Endothelial cell of umbilical vein (primary cell): ENCODE measurements around the gene PPP1R1B. TPM values are rescaled to one million over a fixed set of nuclear protein-coding genes. Genes with fewer than 3 reads are reported as not detected.

Experiments used
- BruUV-seq: library from RNA; stranded (reverse); fragments of 400-500 nt; replicated peaks from 2 replicates; lab custom pipeline; 2021; lab: Mats Ljungman, UMichigan
- CTCF ChIA-PET: fragments of 300-600, 350-600 bp; sonication (Branson Sonifier 250); formaldehyde crosslinking; loops from one replicate; lab custom pipeline; 2021; ENCODE audit warnings: antibody characterized with exemption, inconsistent platforms; lab: Charles Lee
- POLR2A ChIA-PET: fragments of 300-600, 350-600 bp; sonication (Branson Sonifier 250); formaldehyde crosslinking; loops from one replicate; lab custom pipeline; 2021; ENCODE audit warnings: antibody characterized with exemption, inconsistent platforms; lab: Charles Lee
- DNase-seq: peaks from one replicate; pipeline ENCODE4 v3.0.0-alpha.2; 2011; ENCODE audit warnings: low read depth, low spot score
- FAIRE-seq: peaks from 2 replicates; lab custom pipeline; 2011; peaks lifted over from hg19 to GRCh38; lab: Jason Lieb, UNC
- H2AFZ ChIP-seq: 2 replicates; pipeline ENCODE4 v1.6.0; 2012; ENCODE audit warnings: low read depth, low read length, control low read depth, inconsistent platforms
- H3K27ac ChIP-seq: 2 replicates; pipeline ENCODE4 v1.5.1; 2011; ENCODE audit warnings: low read depth, mild to moderate bottlenecking, control low read depth, low read length, moderate library complexity; ENCODE audit not compliant: insufficient read depth
- H3K27me3 ChIP-seq, 2 experiments: 2 replicates each; pipeline versions ENCODE4 v1.6.0 to v1.6.1; 2011; ENCODE audit warnings: low read length in 2 of 2, mixed read lengths in 1 of 2; ENCODE audit not compliant: control insufficient read depth in 2 of 2, insufficient read depth in 2 of 2
- H3K36me3 ChIP-seq, 2 experiments: 2 replicates in 1 of 2; 3 replicates in 1 of 2; pipeline ENCODE4 v1.5.1; 2011; ENCODE audit warnings: low read length in 2 of 2, mild to moderate bottlenecking in 1 of 2, moderate library complexity in 1 of 2; ENCODE audit not compliant: control insufficient read depth in 2 of 2, insufficient read depth in 2 of 2; ENCODE audit errors: extremely low read depth in 1 of 2
- H3K4me1 ChIP-seq: 3 replicates; pipeline ENCODE4 v1.5.1; 2011; ENCODE audit warnings: mild to moderate bottlenecking, low read length; ENCODE audit not compliant: control insufficient read depth, insufficient read depth; ENCODE audit errors: extremely low read depth
- H3K4me2 ChIP-seq: 2 replicates; pipeline ENCODE4 v1.6.1; 2011; ENCODE audit warnings: low read length, control low read depth, mixed read lengths; ENCODE audit not compliant: insufficient read depth
- H3K4me3 ChIP-seq, 3 experiments: fragments of 200-600 bp in 1 of 3; sonication (generic), shearing (Covaris generic) in 1 of 3; replicated peaks in 1 of 3; 2 replicates each; pipeline ENCODE4 v1.5.1; 2011 to 2016; ENCODE audit warnings: control low read depth in 3 of 3, low read length in 3 of 3, mild to moderate bottlenecking in 2 of 3, inconsistent platforms in 1 of 3, low read depth in 1 of 3, moderate library complexity in 1 of 3; ENCODE audit not compliant: insufficient read depth in 1 of 3
- H3K79me2 ChIP-seq: 2 replicates; pipeline ENCODE4 v1.6.0; 2012; ENCODE audit warnings: low read length, inconsistent platforms; ENCODE audit not compliant: control insufficient read depth, insufficient read depth
- H3K9ac ChIP-seq: replicated peaks from 2 replicates; pipeline ENCODE3; 2011; ENCODE audit warnings: low read length, control low read depth; ENCODE audit not compliant: insufficient read depth; ENCODE audit errors: extremely low read depth
- H3K9me1 ChIP-seq: replicated peaks from 3 replicates; pipeline ENCODE4 v1.6.0; 2011; ENCODE audit warnings: mild to moderate bottlenecking, low read length; ENCODE audit not compliant: control insufficient read depth, insufficient read depth; ENCODE audit errors: extremely low read depth
- H3K9me3 ChIP-seq: replicated peaks from 2 replicates; pipeline ENCODE4 v1.5.1; 2012; ENCODE audit warnings: low read length, inconsistent platforms; ENCODE audit not compliant: control insufficient read depth, insufficient read depth
- H4K20me1 ChIP-seq: replicated peaks from 2 replicates; pipeline ENCODE3; 2011; ENCODE audit warnings: mild to moderate bottlenecking, low read length; ENCODE audit not compliant: control insufficient read depth, insufficient read depth; ENCODE audit errors: extremely low read depth
- EZH2 ChIP-seq: IDR thresholded peaks from 2 replicates; pipeline ENCODE4 v1.6.1; 2012; ENCODE audit warnings: borderline replicate concordance, low read depth, mild to moderate bottlenecking, moderate library complexity, low read length, inconsistent platforms; ENCODE audit not compliant: severe bottlenecking
- FOS ChIP-seq: IDR thresholded peaks from 2 replicates; pipeline ENCODE4 v1.6.1; 2011; ENCODE audit warnings: mild to moderate bottlenecking, low read length, moderate library complexity, borderline replicate concordance; ENCODE audit not compliant: insufficient read depth
- GATA2 ChIP-seq: IDR thresholded peaks from 2 replicates; pipeline ENCODE4 v1.7.0; 2011; ENCODE audit warnings: low read depth, mild to moderate bottlenecking, moderate library complexity, mixed read lengths, low read length; ENCODE audit not compliant: insufficient read length, insufficient read depth
- JUN ChIP-seq: IDR thresholded peaks from 2 replicates; pipeline ENCODE4 v1.6.1; 2011; ENCODE audit warnings: borderline replicate concordance, low read depth; ENCODE audit not compliant: insufficient read length, insufficient read depth
- MAX ChIP-seq: IDR thresholded peaks from 2 replicates; pipeline ENCODE4 v1.6.1; 2011; ENCODE audit not compliant: insufficient read depth, insufficient read length
- MYC ChIP-seq: IDR thresholded peaks from one replicate; pipeline ENCODE4 v1.6.1; 2011; ENCODE audit warnings: mild to moderate bottlenecking, low read depth, low read length
- POLR2A ChIP-seq: IDR thresholded peaks from 2 replicates; pipeline ENCODE4 v1.6.1; 2012; ENCODE audit warnings: low read depth, mild to moderate bottlenecking, control low read depth, low read length
- POLR2AphosphoS5 ChIP-seq: IDR thresholded peaks from 2 replicates; pipeline ENCODE4 v1.6.1; 2012; ENCODE audit warnings: low read depth, mild to moderate bottlenecking, control low read depth, low read length, moderate library complexity; ENCODE audit not compliant: insufficient read depth
- dilution Hi-C: fragments of 300-500 bp; cut with MboI; formaldehyde crosslinking; loops from one replicate; pipeline ENCODE4 v1.15.0; 2019; ENCODE audit warnings: low sequenced_read_pairs; ENCODE audit not compliant: extremely low pct_ligation_motif_present
- intact Hi-C: fragments of 100-400 bp; cut with micrococcal nuclease; formaldehyde crosslinking; loops from one replicate; pipeline ENCODE4 v1.10.0; 2022
- polyA plus RNA-seq, 4 experiments: library from polyadenylated mRNA; depleted of rRNA in 3 of 4; stranded (reverse) in 3 of 4; unstranded in 1 of 4; fragments of >200 nt; gene quantifications; 2 replicates each; pipeline versions ENCODE4 v1.2.1 to v1.2.3, GENCODE V29; 2011 to 2012; ENCODE audit warnings: missing spikeins in 1 of 4
- total RNA-seq: library from RNA; stranded (reverse); gene quantifications from 2 replicates; pipeline ENCODE4 v1.2.3, GENCODE V29; 2021
- TF ChIP-seq, protein P1 (sequence below), 2 donors: IDR thresholded peaks; 1 replicate in 1 of 2; 2 replicates in 1 of 2; pipeline ENCODE4 v1.5.1; 2011; ENCODE audit warnings: low read length in 2 of 2, mild to moderate bottlenecking in 2 of 2, moderate library complexity in 2 of 2, control low read depth in 1 of 2, inconsistent platforms in 1 of 2, low read depth in 1 of 2; ENCODE audit not compliant: insufficient read depth in 1 of 2; ENCODE audit errors: extremely low read depth in 1 of 2

Gene PPP1R1B
- total and polyA plus RNA-seq, 2 donors (not counting 3 experiments of a cell fraction or from before 2014, with no cell fraction given) = not detected

- POLR2A ChIA-PET = no interaction called here
- H3K79me2 ChIP-seq = no peaks in the 10 kb centered on the region
Measured at GRCh38 chr17:39664581-39665561, 38.1 kb downstream of the PPP1R1B start, which contains the start of gene TCAP. TSS of gene TCAP (plus strand) at chr17:39665349. CDS start at chr17:39665360, 11 bp downstream.

More at GRCh38 chr17:39664581-39665561, 38.1 kb downstream of the PPP1R1B start, which contains the start of gene TCAP:
- Histone ChIP-seq H2AFZ (no peak within 1 kb of the TSS), H3K9ac (no peak within 1 kb of the TSS), H3K4me3 (no peak within 1 kb of the TSS), H3K27ac (no peak within 1 kb of the TSS), H4K20me1 (no peaks in the 10 kb centered on the region), H3K4me1 (peaks cover 6% of the 10 kb centered on the region), H3K9me3 (no peaks in the 10 kb centered on the region), H3K4me2 (no peak within 1 kb of the TSS), H3K27me3 (peaks cover 6 to 10% of the 10 kb centered on the region in 2 experiments), H3K36me3 (peaks cover 0 to 2% of the 10 kb centered on the region in 2 experiments), H3K9me1 (no peaks in the 10 kb centered on the region)
- dilution Hi-C loops = no loop called here
- no TSS peak for BruUV-seq
- FAIRE-seq (no peak), DNase-seq (no peak)
- TF ChIP-seq FOS = no peak
- TF ChIP-seq MAX = no peak
- no peak for TF ChIP-seq POLR2A
- TF ChIP-seq MYC = no peak
- TF ChIP-seq JUN = no peak
- TF ChIP-seq EZH2 = no peak
- TF ChIP-seq, protein P1, sequence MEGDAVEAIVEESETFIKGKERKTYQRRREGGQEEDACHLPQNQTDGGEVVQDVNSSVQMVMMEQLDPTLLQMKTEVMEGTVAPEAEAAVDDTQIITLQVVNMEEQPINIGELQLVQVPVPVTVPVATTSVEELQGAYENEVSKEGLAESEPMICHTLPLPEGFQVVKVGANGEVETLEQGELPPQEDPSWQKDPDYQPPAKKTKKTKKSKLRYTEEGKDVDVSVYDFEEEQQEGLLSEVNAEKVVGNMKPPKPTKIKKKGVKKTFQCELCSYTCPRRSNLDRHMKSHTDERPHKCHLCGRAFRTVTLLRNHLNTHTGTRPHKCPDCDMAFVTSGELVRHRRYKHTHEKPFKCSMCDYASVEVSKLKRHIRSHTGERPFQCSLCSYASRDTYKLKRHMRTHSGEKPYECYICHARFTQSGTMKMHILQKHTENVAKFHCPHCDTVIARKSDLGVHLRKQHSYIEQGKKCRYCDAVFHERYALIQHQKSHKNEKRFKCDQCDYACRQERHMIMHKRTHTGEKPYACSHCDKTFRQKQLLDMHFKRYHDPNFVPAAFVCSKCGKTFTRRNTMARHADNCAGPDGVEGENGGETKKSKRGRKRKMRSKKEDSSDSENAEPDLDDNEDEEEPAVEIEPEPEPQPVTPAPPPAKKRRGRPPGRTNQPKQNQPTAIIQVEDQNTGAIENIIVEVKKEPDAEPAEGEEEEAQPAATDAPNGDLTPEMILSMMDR (IDR thresholded peaks at IDR 0.05; ENCODE audit: extremely low read depth in 1 of 2, insufficient read depth in 1 of 2, low read depth in 1 of 2, low read length in 2 of 2) = no peak
- no peak for TF ChIP-seq GATA2
- TF ChIP-seq POLR2AphosphoS5 = no peak
- CTCF ChIA-PET = interaction anchor here (0.8 to 13.1 kb wide), 7 partner anchors 12 to 45 kb away, joined by 3 to 291 read pairs (median 3); no protein-coding TSS in a partner anchor
- intact Hi-C loops = no loop called here
